GM18505 (cell line): Measurements from ENCODE around the gene CRYGC.
"Not testable (repeated sequence)": the region's sequence is repeated elsewhere in the genome, so short reads cannot be mapped to it uniquely, and the experiment has no call there.

ENCODE experiments used
- ATAC-seq: cut with Tn5 transposase; IDR thresholded peaks from one replicate; pipeline ENCODE4 v1.9.1; 2021; ENCODE audit not compliant: unreplicated experiment
- POLR2A ChIP-seq: IDR thresholded peaks from 4 replicates; pipeline ENCODE4 v1.6.1; 2011; ENCODE audit warnings: borderline replicate concordance; ENCODE audit not compliant: insufficient read depth, insufficient read length; ENCODE audit errors: extremely low read depth

Gene CRYGC

GRCh38 chr2:208148803-208149202 lies 19.2 kb upstream of the CRYGC start:
- ATAC-seq, result no peak
- TF ChIP-seq POLR2A, result no peak

GRCh38 chr2:208147759-208148158 lies 18.1 kb upstream of the CRYGC start:
- TF ChIP-seq POLR2A, result no peak
- ATAC-seq, result no peak

- no peak for ATAC-seq
- TF ChIP-seq POLR2A, result no peak
Measured at GRCh38 chr2:208147008-208147407, 17.4 kb upstream of the CRYGC start.

GRCh38 chr2:208146006-208146405 lies 16.4 kb upstream of the CRYGC start, which contains the start of gene CRYGB:
TSS of gene CRYGB (minus strand) at chr2:208146158. CDS start at chr2:208146120, 38 bp downstream.
- no peak for ATAC-seq
- no peak for TF ChIP-seq POLR2A

- no peak for ATAC-seq
- TF ChIP-seq POLR2A, result no peak
Measured at GRCh38 chr2:208142925-208143799, 13.5 kb upstream of the CRYGC start.

GRCh38 chr2:208142240-208142924 lies 12.8 kb upstream of the CRYGC start:
- TF ChIP-seq POLR2A, result no peak
- ATAC-seq, result no peak

GRCh38 chr2:208139447-208139846 lies 9.8 kb upstream of the CRYGC start:
- ATAC-seq, result no peak

GRCh38 chr2:208138334-208138733 lies 8.7 kb upstream of the CRYGC start:
- not testable (repeated sequence) for ATAC-seq

More at GRCh38 chr2:208139447-208139846, 9.8 kb upstream of the CRYGC start:
- no peak for TF ChIP-seq POLR2A

- TF ChIP-seq POLR2A, result no peak
- ATAC-seq, result no peak
Measured at GRCh38 chr2:208136716-208137094, 7.1 kb upstream of the CRYGC start.

GRCh38 chr2:208135794-208136715 lies 6.4 kb upstream of the CRYGC start:
- ATAC-seq, result no peak
- TF ChIP-seq POLR2A, result no peak

- ATAC-seq, result no peak
Measured at GRCh38 chr2:208134928-208135586, 5.4 kb upstream of the CRYGC start.

GRCh38 chr2:208130712-208131110 lies 1.1 kb upstream of the CRYGC start:
- no peak for TF ChIP-seq POLR2A
- ATAC-seq, result no peak

More at GRCh38 chr2:208134928-208135586, 5.4 kb upstream of the CRYGC start:
- no peak for TF ChIP-seq POLR2A
